DMS114 treated with DMSO at 0.1 percent for 48 hours (cell line): ENCODE measurements around the gene OSGEPL1.
"Not testable (repeated sequence)": the region's sequence is repeated elsewhere in the genome, so short reads cannot be mapped to it uniquely, and the experiment has no call there.

ENCODE experiments used
- DNase-seq: peaks from one replicate; lab custom pipeline; 2025; ENCODE audit not compliant: unreplicated experiment; lab: John Stamatoyannopoulos, UW

The OSGEPL1 gene

GRCh38 chr2:189751080-189751658 lies 11.4 kb downstream of the OSGEPL1 start:
- DNase-seq = peak; percentile 13

GRCh38 chr2:189729430-189729829 lies 33.2 kb downstream of the OSGEPL1 start:
- DNase-seq = no peak

- no peak for DNase-seq
These were observed 35.7 kb downstream of the OSGEPL1 start for GRCh38 chr2:189726849-189727248.

- no peak for DNase-seq
These were observed 36.3 kb downstream of the OSGEPL1 start for GRCh38 chr2:189726271-189726670.

DNA sequence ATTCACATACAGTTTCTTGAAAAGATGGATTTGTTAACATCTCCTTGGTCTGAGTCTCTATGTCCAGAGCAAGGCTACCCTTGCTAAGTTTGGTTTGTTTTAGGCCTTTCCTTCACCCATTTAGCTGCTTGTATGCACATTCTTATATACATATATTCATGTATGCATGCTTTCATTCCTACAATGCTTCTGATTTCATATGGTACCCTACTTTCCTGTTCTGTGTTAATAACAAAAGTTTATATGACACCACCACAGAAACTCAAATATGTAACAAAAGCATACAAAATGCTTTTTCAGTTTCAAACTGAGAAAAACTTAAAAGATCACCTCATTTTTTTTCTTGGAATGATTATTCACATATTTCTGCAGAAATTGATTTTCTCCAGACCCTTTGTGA lies 39.4 kb downstream of the OSGEPL1 start:
- no peak for DNase-seq

DNA sequence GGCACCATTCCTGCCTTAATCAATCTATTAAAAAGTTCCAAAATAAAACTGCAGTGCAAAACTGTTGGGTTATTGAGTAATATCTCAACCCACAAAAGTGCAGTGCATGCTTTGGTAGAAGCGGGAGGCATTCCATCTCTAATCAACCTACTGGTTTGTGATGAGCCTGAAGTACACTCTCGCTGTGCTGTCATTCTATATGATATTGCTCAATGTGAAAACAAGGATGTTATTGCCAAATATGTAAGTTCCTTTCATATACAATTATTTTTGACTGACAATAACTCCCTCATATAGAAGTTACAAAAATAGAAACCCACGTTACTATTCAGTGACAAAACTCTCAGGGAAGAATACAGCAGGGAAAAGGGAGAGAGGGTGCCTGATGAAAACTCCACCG lies 43.0 kb downstream of the OSGEPL1 start:
- no peak for DNase-seq

- not testable (repeated sequence) for DNase-seq
These were observed 45.0 kb downstream of the OSGEPL1 start for GRCh38 chr2:189717593-189717992.

DNA sequence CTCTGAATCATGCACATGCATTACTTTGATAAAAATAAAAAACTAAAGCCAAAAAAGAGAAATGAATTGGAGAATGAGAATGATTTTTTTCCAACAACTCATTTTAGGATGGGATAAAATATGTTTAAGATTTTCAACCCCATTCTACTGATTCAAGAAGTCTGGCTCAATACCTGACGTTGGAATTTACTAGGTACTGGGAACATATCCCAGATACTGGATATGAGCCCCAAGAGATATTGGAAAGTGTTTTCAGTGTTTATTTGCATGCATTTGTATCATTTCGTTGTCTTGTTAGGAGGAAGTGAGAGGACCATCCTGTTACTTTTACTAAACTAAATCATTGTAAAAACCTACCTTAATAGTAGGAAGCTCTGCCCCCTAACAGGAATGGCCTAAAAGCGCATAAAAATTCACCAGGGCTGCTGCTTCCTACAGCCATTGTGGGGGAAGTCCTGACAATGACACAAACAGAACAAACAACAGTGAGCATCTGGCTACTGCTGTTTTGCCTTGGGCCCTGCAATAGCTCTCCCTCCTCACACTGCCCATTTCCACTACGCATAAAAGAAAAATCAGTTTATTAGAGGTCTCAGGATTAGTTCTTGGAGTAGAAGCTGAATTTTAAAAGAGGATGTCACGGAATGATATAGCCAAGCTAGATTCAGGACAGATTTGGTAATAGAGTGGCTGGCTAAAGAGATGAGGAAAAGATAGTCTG lies 52.9 kb downstream of the OSGEPL1 start:
- no peak for DNase-seq

DNA sequence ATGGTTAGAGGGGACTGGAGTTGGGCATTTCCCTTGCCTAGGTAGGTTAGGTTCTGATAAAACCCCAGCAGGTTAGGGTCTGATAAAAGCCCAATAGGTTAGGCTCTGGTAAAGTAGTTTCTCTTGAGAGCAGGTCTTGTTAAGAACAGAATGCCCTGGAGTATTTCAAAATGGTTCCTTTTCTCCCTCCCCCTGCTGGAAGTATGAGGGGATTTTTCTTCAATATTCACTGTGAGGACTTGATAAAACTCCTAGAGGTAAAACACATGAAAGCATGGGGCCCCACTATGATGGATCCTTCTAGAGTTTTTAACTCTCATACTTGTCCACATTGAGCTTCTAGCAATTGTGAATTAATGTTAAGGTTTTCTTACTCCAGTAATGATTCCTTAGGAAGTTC lies 60.5 kb downstream of the OSGEPL1 start:
- DNase-seq = no peak

- DNase-seq = no peak
These were observed 61.9 kb downstream of the OSGEPL1 start for GRCh38 chr2:189700681-189701080.

DNA sequence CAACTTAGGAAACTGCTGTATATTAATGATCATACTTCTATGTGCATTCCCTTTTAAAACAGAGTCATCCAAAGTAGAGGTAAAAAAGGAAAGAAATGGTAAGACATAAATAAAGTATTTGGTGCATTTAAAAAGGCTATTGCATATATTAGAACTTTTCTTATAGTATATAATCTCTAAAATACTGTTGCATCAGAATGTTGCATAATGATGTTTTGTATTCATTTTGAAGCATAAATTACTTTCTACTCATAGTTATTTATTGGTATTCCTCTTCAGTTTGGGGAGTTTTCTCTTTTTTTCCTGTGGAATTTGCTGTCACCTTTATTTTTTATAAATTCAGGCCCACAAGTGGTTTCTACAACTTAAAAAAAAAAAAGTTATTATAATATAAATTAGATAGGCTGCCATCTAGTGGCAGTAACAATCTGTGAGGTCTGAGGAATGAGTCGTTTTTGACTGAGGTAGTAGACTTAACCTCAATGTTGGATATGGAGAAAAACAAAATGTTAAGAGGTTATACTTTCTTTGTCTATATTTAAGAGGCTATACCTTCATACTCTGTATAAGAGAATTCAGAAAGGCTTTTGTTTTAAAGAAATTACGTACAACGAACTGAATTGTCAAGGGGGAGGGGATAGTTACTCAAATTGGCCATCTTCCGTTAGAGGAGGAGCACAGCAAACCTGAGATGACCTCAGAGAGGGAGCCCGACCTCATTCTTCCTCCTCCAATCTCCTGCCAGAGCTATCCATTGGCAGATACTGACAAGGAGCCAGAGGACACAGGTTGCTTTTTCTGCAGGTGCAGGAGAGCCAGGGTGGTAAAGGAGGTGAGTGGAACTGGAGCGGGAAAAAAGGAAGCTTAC lies 64.3 kb downstream of the OSGEPL1 start:
- peak; percentile 62 for DNase-seq
